Dendritic cell treated with granulocyte-macrophage colony-stimulating factor and Interleukin-4, amounts not matched to agents 40 ng/mL and 50 ng/mL, for 4 days (primary cell): ENCODE data around the gene CCNF.

Experiments
- H3K27ac Mint-ChIP-seq: one replicate; pipeline ENCODE4 v1.8.0; 2022; ENCODE audit warnings: mild to moderate bottlenecking, mixed read lengths
- H3K27me3 Mint-ChIP-seq: one replicate; pipeline ENCODE4 v1.8.0; 2022; ENCODE audit warnings: mild to moderate bottlenecking, mixed read lengths
- H3K36me3 Mint-ChIP-seq: one replicate; pipeline ENCODE4 v1.8.0; 2022; ENCODE audit warnings: low read depth, mixed read lengths
- H3K4me1 Mint-ChIP-seq: one replicate; pipeline ENCODE4 v1.8.0; 2022; ENCODE audit warnings: low read depth, mixed read lengths
- H3K4me3 Mint-ChIP-seq: one replicate; pipeline ENCODE4 v1.8.0; 2022; ENCODE audit warnings: mild to moderate bottlenecking, moderate library complexity, mixed read lengths
- H3K9me3 Mint-ChIP-seq: one replicate; pipeline ENCODE4 v1.8.0; 2022; ENCODE audit warnings: mixed read lengths
- intact Hi-C: fragments of 100-400 bp; cut with micrococcal nuclease; formaldehyde crosslinking; loops from one replicate; pipeline ENCODE4 v1.15.0; 2022

Gene CCNF

DNA sequence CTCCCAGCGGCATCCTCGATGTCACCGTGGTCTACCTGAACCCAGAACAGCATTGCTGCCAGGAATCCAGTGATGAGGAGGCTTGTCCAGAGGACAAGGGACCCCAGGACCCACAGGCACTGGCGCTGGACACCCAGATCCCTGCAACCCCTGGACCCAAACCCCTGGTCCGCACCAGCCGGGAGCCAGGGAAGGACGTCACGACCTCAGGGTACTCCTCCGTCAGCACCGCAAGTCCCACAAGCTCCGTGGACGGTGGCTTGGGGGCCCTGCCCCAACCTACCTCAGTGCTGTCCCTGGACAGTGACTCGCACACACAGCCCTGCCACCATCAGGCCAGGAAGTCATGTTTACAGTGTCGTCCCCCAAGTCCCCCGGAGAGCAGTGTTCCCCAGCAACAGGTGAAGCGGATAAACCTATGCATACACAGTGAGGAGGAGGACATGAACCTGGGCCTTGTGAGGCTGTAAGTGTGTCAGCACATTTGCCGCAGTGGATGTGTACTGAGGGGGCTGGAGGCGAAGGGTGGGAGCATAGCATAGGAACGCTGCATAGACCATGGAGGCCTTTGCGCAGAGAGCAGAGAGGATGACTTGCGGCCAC lies 27.4 kb downstream of the CCNF start:
- intact Hi-C loops: no loop called here
- H3K36me3 Mint-ChIP-seq: peaks cover 50% of the 10 kb centered on the region
- no peak overlapping the region for H3K4me3 Mint-ChIP-seq
- H3K27ac Mint-ChIP-seq: no peak overlapping the region
- peaks cover 2% of the 10 kb centered on the region for H3K27me3 Mint-ChIP-seq
- H3K9me3 Mint-ChIP-seq: no peaks in the 10 kb centered on the region
- peaks cover 7% of the 10 kb centered on the region for H3K4me1 Mint-ChIP-seq

GRCh38 chr16:2457267-2457666 lies 28.0 kb downstream of the CCNF start:
- H3K27me3 Mint-ChIP-seq: peaks cover 2% of the 10 kb centered on the region
- H3K27ac Mint-ChIP-seq: no peak overlapping the region
- H3K4me3 Mint-ChIP-seq: no peak overlapping the region
- H3K36me3 Mint-ChIP-seq: peaks cover 44% of the 10 kb centered on the region
- peaks cover 7% of the 10 kb centered on the region for H3K4me1 Mint-ChIP-seq
- intact Hi-C loops: no loop called here
- no peaks in the 10 kb centered on the region for H3K9me3 Mint-ChIP-seq

- Mint-ChIP-seq H3K36me3 (peaks cover 39% of the 10 kb centered on the region), H3K9me3 (no peaks in the 10 kb centered on the region), H3K4me1 (peaks cover 7% of the 10 kb centered on the region), H3K27me3 (peaks cover 2% of the 10 kb centered on the region), H3K4me3 (no peak overlapping the region), H3K27ac (no peak overlapping the region)
- intact Hi-C loops: no loop called here
Observed at GRCh38 chr16:2457946-2458345, 28.7 kb downstream of the CCNF start.

DNA sequence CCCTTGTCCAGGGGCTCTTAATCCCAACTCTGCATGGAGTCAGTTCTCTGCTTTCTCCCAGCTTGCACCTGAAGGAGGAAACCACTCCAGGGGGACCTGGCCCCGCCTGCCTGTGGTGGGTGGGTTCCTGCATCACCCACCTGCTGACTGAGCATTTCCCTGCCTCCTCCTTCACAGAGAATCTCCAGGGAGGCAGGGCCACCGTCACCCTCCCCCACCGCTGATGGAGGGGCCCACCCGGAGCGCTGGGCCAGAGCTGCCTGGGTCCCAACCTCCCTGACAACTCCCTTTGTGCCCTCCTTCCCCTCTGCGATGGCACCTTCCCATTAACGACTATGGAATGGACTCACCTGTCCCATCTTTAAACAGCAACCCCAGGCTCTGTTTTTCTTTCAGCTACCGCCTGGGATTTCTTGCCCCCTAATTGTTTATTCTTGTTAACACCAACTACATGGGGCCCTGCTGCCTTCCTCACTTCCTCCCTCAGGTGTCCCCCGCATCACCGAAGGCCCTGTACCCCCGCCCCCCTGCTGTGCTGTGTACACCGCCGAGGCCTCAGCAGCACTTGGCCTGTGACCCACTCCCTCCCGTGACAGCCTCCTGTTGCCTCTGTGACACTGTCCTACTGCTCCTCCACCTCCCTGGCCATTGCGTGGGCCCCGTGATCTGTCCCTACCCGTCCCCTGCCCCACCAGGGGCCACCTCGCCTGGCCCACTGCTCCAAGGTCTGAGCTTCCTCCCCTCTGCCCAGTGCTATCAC lies 29.8 kb downstream of the CCNF start:
- Mint-ChIP-seq H3K27ac (peak overlapping the region; percentile 23), H3K36me3 (peaks cover 30% of the 10 kb centered on the region)

DNA sequence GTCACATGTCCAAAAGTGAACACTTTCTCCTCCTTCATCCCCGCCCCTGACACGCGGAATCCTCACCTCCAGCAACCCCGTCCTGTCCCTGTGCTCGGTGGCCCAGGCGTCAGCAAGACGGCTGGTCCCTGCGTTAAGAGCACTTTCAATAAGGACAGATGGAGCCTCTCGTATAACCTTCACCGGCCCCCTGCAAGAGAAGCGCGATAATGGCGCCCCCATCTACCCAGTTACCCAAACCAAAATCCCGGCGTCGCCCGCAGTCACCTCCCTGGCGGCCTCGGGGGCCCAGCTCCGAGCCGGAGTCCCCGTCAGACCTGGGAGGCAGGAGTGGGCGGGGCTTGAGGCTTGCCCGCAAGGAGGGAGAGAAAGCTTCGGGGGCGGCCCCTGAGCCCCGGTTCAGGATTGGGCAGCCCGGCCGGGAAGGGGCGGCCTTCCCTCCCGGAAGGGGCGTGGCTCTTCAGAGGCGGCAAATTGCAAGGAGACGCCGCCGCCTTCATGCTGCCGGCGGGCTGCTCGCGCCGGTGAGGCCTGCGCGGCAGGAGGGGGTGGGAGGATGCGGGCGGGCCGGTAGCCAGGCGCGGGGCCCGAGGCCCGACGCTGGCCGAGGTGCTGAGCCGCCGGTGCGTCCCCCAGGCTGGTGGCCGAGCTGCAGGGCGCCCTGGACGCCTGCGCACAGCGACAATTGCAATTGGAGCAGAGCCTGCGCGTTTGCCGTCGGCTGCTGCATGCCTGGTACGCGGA lies 30.6 kb downstream of the CCNF start, which contains the start of gene TEDC2:
Gene TEDC2 (plus strand): TSS at position 463 of the 744 bp plus-strand sequence. CDS start 36 bp downstream, at position 499.
- Mint-ChIP-seq H3K9me3 (no peaks in the 10 kb centered on the region), H3K36me3 (peaks cover 25% of the 10 kb centered on the region), H3K4me3 (peak within 1 kb of the TSS; percentile 87), H3K4me1 (peaks cover 17% of the 10 kb centered on the region), H3K27ac (peak within 1 kb of the TSS; percentile 23), H3K27me3 (peaks cover 2% of the 10 kb centered on the region)
- intact Hi-C loops: no loop called here

More for the DNA sequence above, 29.8 kb downstream of the CCNF start:
- Mint-ChIP-seq H3K4me3 (peak overlapping the region; percentile 87), H3K4me1 (peaks cover 15% of the 10 kb centered on the region), H3K27me3 (peaks cover 2% of the 10 kb centered on the region), H3K9me3 (no peaks in the 10 kb centered on the region)
- intact Hi-C loops: no loop called here

DNA sequence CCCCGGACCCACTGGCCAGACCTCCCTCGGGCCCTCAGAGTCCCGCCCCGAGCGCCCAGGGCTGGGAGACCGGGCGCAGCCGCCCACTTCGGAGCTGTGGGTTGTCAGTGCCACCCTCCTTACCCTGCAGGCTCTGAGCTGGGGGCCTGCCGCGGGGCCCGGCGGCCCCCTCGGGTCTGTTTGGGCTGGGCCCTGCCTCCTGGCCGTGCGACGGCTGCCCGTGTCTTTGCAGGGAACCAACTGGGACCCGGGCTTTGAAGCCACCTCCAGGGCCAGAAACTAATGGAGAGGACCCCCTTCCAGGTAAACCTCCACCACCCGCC lies 31.1 kb downstream of the CCNF start:
- H3K9me3 Mint-ChIP-seq: no peaks in the 10 kb centered on the region
- no peak overlapping the region for H3K27ac Mint-ChIP-seq
- intact Hi-C loops: no loop called here
- peaks cover 20% of the 10 kb centered on the region for H3K36me3 Mint-ChIP-seq
- peaks cover 2% of the 10 kb centered on the region for H3K27me3 Mint-ChIP-seq
- peak overlapping the region; percentile 87 for H3K4me3 Mint-ChIP-seq
- peaks cover 17% of the 10 kb centered on the region for H3K4me1 Mint-ChIP-seq

DNA sequence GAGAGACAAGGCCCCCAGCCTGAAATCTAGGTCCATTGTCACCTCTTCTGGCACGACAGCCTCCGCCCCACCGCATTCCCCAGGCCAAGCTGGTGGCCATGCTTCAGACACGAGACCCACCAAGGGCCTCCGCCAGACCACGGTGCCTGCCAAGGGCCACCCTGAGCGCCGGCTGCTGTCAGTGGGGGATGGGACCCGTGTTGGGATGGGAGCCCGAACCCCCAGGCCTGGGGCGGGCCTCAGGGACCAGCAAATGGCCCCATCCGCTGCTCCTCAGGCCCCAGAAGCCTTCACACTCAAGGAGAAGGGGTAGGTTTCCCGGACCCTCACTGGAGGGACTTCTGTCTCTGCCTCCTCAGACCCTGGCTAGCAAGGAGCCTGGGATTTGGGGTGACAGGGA lies 31.7 kb downstream of the CCNF start:
- Mint-ChIP-seq H3K9me3 (no peaks in the 10 kb centered on the region), H3K4me1 (peaks cover 17% of the 10 kb centered on the region), H3K4me3 (no peak overlapping the region), H3K27ac (no peak overlapping the region), H3K27me3 (peaks cover 3% of the 10 kb centered on the region), H3K36me3 (peaks cover 14% of the 10 kb centered on the region)
- intact Hi-C loops: no loop called here

- Mint-ChIP-seq H3K4me1 (peaks cover 17% of the 10 kb centered on the region), H3K9me3 (no peaks in the 10 kb centered on the region), H3K27ac (no peak overlapping the region), H3K4me3 (no peak overlapping the region), H3K27me3 (peaks cover 16% of the 10 kb centered on the region), H3K36me3 (peaks cover under 1% of the 10 kb centered on the region)
- intact Hi-C loops: no loop called here
Observed at GRCh38 chr16:2462031-2462866, 33.0 kb downstream of the CCNF start.

DNA sequence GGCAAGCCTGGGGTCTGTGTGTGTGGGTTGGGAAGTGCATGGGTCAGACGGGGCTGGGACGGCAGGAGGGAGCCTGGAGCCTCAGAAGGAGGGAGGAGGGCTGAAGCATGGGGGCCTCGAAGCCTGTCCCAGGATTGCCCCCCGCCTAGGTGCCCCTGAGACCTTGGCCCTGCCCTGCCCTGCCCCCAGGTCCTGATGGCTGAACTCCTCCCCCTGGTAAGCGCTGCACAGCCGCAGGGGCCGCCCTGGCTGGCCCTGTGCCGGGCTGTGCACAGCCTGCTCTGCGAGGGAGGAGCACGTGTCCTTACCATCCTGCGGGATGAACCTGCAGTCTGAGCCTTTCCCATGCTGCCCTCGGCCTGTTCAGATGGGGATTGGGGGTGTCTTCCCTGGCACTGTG lies 35.1 kb downstream of the CCNF start:
- Mint-ChIP-seq H3K36me3 (no peaks in the 10 kb centered on the region), H3K9me3 (no peaks in the 10 kb centered on the region), H3K4me1 (peaks cover 29% of the 10 kb centered on the region), H3K27ac (no peak overlapping the region), H3K27me3 (peaks cover 33% of the 10 kb centered on the region), H3K4me3 (no peak overlapping the region)
- intact Hi-C loops: no loop called here

DNA sequence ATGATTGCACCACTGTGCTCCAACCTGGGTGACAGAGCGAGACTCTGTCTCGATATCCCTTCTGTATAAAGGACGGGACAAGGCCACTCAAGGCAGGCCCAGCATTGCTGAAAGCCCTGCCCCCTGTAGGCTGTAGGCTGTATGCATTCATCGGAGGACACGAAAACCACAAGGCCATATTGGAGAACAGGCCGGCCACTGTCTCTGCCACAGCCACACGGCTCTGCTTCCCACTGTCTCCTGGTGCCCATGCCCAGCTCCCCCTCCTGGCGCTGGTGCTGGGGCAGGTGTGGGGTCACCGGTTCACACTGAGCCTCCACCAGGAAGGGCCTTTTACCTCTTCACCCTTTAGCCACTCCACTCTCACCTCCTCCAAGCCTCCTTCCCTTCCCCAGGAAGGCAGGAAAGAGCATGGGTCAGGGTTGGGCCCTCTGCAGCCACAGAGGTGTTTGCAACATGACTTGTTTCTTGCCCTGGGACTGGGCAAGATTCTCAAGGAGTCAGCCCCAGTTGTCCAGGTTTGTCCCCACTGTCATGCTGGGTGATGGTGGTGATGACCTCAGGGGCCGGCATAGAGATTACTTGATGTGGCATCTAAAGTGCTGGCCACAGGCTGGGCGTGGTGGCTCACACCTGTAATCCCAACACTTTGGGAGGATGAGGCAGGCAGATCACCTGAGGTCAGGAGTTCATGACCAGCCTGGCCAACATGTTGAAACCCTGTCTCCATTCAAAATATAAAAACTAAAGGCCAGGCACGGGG lies 36.6 kb downstream of the CCNF start:
- Mint-ChIP-seq H3K4me1 (peaks cover 35% of the 10 kb centered on the region), H3K4me3 (no peak overlapping the region), H3K27me3 (peaks cover 46% of the 10 kb centered on the region), H3K9me3 (no peaks in the 10 kb centered on the region), H3K27ac (peak overlapping the region; percentile 4), H3K36me3 (no peaks in the 10 kb centered on the region)
- intact Hi-C loops: no loop called here

DNA sequence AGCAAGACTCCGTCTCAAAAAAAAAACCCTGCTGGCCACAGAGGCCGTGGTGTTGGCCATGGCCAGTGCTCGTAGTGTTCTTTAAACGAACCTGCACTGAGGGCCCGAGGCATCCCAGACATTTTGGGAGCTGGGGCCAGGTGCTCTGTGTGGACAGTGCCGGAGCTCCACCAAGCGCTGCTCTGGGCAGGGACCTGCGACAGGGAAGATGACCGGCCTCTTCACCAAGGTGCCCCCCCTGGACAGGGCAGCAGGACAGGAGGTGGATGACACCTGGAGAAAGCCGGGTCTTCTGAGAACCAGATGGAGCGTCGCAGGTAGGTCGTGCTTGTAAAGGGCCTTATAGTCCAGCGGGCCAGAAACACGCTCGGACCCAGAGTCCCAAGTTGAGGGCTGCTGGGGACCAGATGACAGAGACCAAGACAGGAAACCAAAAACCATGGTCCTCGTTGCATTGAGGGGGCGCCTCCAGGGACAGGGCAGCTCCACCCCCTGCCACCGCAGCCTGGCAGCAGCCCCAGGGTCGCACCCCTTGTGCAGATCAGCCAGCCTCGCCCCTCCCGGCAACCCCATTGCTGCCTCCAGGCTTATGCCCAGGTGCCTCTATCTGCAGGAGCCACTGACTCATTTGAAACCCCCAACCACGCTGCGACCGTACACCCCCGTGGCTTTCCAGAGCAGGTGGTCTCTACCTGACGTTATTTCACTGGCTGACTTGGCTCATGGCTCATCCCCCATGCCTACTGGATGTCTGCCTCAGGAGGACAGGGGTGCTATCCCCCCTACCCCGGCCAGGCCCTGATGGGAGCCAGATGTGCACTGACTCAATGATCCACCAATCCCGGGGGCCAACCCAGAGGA lies 37.6 kb downstream of the CCNF start:
- H3K36me3 Mint-ChIP-seq: no peaks in the 10 kb centered on the region
- no peak overlapping the region for H3K4me3 Mint-ChIP-seq
- peaks cover 49% of the 10 kb centered on the region for H3K27me3 Mint-ChIP-seq
- H3K27ac Mint-ChIP-seq: no peak overlapping the region
- peaks cover 38% of the 10 kb centered on the region for H3K4me1 Mint-ChIP-seq
- H3K9me3 Mint-ChIP-seq: no peaks in the 10 kb centered on the region
- intact Hi-C loops: no loop called here

DNA sequence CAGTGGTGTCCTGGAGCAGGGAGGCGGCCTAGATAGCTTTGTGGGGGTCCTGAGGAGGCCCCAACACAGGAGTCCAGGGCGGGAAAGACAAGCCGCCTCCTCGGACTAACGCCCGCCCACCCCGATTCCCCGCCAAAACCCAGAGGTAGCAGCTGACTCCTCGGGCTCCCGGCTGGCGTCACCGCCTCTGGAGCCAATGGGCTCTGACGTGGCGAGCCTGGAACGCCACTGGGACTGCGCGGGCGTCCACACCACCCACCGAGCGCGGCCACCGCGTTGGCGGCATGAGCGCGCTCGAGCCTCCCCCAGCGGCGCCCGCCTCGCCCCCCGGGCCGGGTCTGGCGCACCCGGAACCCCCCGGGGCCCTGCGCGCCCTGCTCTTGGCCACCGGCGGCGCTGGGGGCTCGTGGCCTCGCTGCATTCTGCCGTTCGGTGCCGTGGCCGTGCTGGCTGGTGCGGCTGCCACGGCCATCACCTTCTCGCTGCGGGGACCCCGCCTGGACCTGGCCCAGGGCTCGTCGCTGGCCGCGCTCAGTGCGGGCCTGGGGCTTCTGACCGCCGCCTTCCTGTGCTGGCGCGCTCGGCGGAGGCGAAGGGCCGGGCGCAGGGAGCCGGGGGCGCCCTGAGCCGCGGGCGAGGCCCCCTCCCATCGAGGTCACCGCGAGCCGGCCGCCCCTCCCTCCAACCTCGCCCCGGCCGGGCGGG lies 38.4 kb downstream of the CCNF start:
- intact Hi-C loops: no loop called here
- Mint-ChIP-seq H3K4me1 (peaks cover 42% of the 10 kb centered on the region), H3K36me3 (no peaks in the 10 kb centered on the region), H3K9me3 (no peaks in the 10 kb centered on the region), H3K4me3 (peak overlapping the region; percentile 70), H3K27me3 (peaks cover 57% of the 10 kb centered on the region), H3K27ac (no peak overlapping the region)
